HAP-1 (cell line): ENCODE results near the gene GSK3A.
A peak's percentile ranks its signal among the peaks of the same experiment; 100 is the strongest.

Experiments
- DNase-seq, 2 experiments: peaks; one replicate each; pipeline ENCODE4 v3.0.0-alpha.2; 2016 to 2020; ENCODE audit warnings: low spot score in 2 of 2
- H3K27me3 ChIP-seq: fragments of 250-450 bp; sonication (Bioruptor Pico); 2 replicates; pipeline ENCODE4 v1.5.1; 2020; ENCODE audit warnings: low read depth, mild to moderate bottlenecking, moderate library complexity
- H3K36me3 ChIP-seq: fragments of 250-450 bp; sonication (Bioruptor Pico); replicated peaks from 2 replicates; pipeline ENCODE4 v1.5.1; 2020; ENCODE audit warnings: mild to moderate bottlenecking
- H3K4me1 ChIP-seq: fragments of 250-450 bp; sonication (Bioruptor Pico); 2 replicates; pipeline ENCODE4 v1.5.1; 2020; ENCODE audit warnings: mild to moderate bottlenecking
- H3K4me3 ChIP-seq: fragments of 250-450 bp; sonication (Bioruptor Pico); 2 replicates; pipeline ENCODE4 v1.5.1; 2020; ENCODE audit warnings: mild to moderate bottlenecking, moderate library complexity
- H3K9me3 ChIP-seq: fragments of 250-450 bp; sonication (Bioruptor Pico); 2 replicates; pipeline ENCODE4 v1.5.1; 2020; ENCODE audit warnings: mild to moderate bottlenecking, moderate library complexity
- in situ Hi-C: fragments of 300-500 bp; cut with MboI; formaldehyde crosslinking; loops from 3 replicates; pipeline ENCODE4 v1.14.3; 2020; ENCODE audit warnings: low sequenced_read_pairs, inconsistent platforms, mixed read lengths

GSK3A gene

DNA sequence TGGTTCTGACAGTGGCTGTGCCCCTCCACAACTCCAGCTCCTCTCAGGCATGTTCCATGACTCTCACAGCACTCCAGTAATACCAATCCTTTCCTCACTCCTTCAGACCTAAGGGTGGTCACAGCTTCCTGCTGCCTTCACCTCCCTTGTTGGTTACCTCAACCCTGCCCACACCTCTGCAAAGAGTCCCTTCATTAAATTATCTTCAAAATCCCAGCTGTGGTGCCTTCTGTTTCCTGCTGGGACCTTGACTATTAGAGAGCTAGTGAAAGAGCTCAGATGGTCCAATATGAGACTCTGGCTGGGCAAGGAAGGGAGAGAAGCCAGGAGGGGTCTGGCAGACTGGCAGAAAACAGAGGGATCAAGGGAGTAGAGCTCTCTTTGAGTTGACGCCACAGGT, 51.1 kb downstream of the GSK3A start:
- no peak for DNase-seq
- no peak overlapping the region for H3K4me3 ChIP-seq
- no peaks in the 10 kb centered on the region for H3K36me3 ChIP-seq
- H3K27me3 ChIP-seq, result peaks cover 7% of the 10 kb centered on the region
- no peaks in the 10 kb centered on the region for H3K4me1 ChIP-seq
- H3K9me3 ChIP-seq, result no peaks in the 10 kb centered on the region
- in situ Hi-C loops, result no loop called here

DNA sequence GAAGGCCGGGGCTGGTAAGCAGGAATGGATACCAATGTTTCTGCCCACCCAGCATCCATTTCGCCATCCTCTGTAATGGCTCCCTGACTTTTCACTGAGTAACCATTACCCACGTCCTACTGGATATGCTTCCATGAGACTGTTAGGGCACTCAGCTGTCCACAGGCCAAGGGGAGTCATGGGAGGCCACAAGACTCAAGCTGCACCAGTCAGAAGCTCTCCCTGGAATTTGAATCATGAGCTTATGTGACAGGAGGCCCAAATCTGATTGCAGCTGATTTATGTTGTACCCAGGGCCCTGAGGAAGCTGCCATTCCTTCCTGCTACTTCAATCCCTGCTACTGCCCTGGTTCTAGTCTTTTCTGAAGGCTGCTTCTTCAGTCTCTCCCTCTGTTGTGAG, 53.3 kb downstream of the GSK3A start:
- H3K4me3 ChIP-seq, result no peak overlapping the region
- no peak for DNase-seq
- H3K27me3 ChIP-seq, result peaks cover 7% of the 10 kb centered on the region
- in situ Hi-C loops, result no loop called here
- no peaks in the 10 kb centered on the region for H3K36me3 ChIP-seq
- no peaks in the 10 kb centered on the region for H3K4me1 ChIP-seq
- no peaks in the 10 kb centered on the region for H3K9me3 ChIP-seq

DNA sequence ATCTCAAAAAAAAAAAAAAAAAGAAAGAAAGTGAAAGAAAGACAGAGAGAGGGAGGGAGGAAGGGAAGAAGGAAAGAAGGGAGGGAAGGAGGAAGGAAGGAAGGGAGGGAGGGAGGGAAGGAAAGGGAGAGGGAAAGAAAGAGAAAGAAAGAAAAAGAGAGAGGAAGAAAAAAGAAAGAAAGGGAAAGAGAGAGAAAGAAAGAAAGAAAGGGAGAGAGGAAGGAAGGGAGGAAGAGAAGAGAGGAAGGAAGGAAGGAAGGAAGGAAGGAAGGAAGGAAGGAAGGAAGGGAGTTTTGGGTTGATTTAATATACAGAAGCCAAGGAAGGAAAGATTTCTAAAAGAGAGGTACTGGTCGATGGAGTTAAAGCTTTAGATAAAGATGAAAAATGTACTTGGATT, 53.7 kb downstream of the GSK3A start:
- Histone ChIP-seq H3K4me1 (no peaks in the 10 kb centered on the region), H3K9me3 (no peaks in the 10 kb centered on the region), H3K27me3 (peaks cover 7% of the 10 kb centered on the region), H3K4me3 (no peak overlapping the region), H3K36me3 (no peaks in the 10 kb centered on the region)
- no peak for DNase-seq
- in situ Hi-C loops, result no loop called here

DNA sequence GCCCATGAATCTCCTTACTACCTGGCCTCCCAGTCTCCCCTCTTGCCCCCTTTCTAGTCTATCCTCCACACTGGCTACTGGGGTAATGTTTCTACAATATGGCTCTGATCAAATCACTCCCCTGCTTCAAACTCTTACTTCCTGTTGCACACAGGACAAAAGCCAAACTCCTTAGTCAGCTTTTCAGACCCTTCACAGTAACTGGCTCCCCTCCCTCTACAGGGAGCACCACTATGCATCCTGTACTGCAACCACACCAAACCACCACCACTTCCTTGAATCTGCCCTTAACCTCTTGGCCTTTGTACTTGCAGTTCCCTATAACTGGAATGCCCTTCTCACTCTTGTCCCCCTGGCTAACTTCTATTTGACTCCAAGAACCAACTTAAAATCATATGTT, 57.1 kb downstream of the GSK3A start:
- Histone ChIP-seq H3K9me3 (no peaks in the 10 kb centered on the region), H3K4me3 (no peak overlapping the region), H3K36me3 (no peaks in the 10 kb centered on the region), H3K27me3 (peaks cover 12% of the 10 kb centered on the region; the same call in 1 of the 2 replicates), H3K4me1 (no peaks in the 10 kb centered on the region)
- in situ Hi-C loops, result no loop called here
- DNase-seq, result no peak

DNA sequence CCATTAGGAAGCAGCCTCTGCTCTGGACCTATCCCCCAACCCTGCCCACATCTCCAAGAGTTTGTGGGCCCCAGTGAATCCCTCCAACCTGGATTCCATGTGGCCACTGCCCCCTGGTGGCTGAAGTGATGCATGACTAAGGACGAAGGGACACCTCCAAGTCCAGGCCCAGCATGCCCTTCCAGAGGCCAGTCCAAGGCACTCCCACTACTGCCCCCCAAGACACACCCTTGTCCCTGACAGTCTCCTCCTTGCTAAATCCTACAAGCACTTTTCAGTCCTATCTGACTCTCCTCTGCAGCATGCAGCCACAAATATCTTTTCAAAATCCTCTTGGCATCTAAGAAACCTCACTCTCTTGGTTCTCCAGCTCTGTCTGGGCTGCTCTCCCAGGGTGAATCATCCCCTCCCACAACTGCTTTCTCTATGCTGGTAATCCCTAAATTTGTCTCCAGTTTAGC, 58.0 kb downstream of the GSK3A start:
- Histone ChIP-seq H3K4me3 (no peak overlapping the region), H3K9me3 (no peaks in the 10 kb centered on the region), H3K36me3 (no peaks in the 10 kb centered on the region), H3K27me3 (peaks cover 20% of the 10 kb centered on the region), H3K4me1 (no peaks in the 10 kb centered on the region)
- DNase-seq, result peak; percentile 63 to 88
- in situ Hi-C loops, result no loop called here
